Suprapubic skin (tissue), 4 donors: Measurements from ENCODE around the gene CELF5. TPM values are rescaled to one million over a fixed set of nuclear protein-coding genes. Genes with fewer than 3 reads are reported as not detected.
"Not testable (repeated sequence)": the region's sequence is repeated elsewhere in the genome, so short reads cannot be mapped to it uniquely, and the experiment has no call there.

Experiments used
- DNase-seq, 2 donors: peaks; one replicate each; pipeline ENCODE4 v3.0.0-alpha.2; 2019; ENCODE audit warnings: low spot score in 2 of 2
- H3K27ac ChIP-seq: fragments of 200-600 bp; sonication (generic); one replicate; pipeline ENCODE4 v1.5.1; 2019
- H3K27me3 ChIP-seq: fragments of 200-600 bp; sonication (generic); one replicate; pipeline ENCODE4 v1.5.1; 2019
- H3K36me3 ChIP-seq: fragments of 200-600 bp; sonication (generic); one replicate; pipeline ENCODE4 v1.5.1; 2019
- H3K4me1 ChIP-seq: fragments of 200-600 bp; sonication (generic); one replicate; pipeline ENCODE4 v1.5.1; 2019
- H3K4me3 ChIP-seq: fragments of 200-600 bp; sonication (generic); one replicate; pipeline ENCODE4 v1.5.1; 2019; ENCODE audit warnings: mild to moderate bottlenecking
- H3K9me3 ChIP-seq: fragments of 200-600 bp; sonication (generic); one replicate; pipeline ENCODE4 v1.5.1; 2019
- CTCF ChIP-seq, 2 donors: fragments of 200-600 bp in 1 of 2; fragments of 450-650 bp in 1 of 2; sonication (generic) in 1 of 2; IDR thresholded peaks; one replicate each; pipeline ENCODE4 v1.5.1; 2016 to 2019; ENCODE audit warnings: antibody characterized with exemption in 2 of 2, mild to moderate bottlenecking in 1 of 2, moderate library complexity in 1 of 2
- EP300 ChIP-seq: sonication (generic); formaldehyde crosslinking; IDR thresholded peaks from one replicate; pipeline ENCODE4 v1.6.1; 2017; ENCODE audit warnings: antibody characterized with exemption
- POLR2A ChIP-seq, 2 donors: fragments of 450-650 bp; IDR thresholded peaks; one replicate each; pipeline ENCODE4 v1.6.1; 2017; ENCODE audit warnings: antibody characterized with exemption in 2 of 2, mild to moderate bottlenecking in 2 of 2, moderate library complexity in 2 of 2
- POLR2AphosphoS5 ChIP-seq, 3 donors: sonication (generic); formaldehyde crosslinking; IDR thresholded peaks; one replicate each; pipeline ENCODE4 v1.6.1; 2017; ENCODE audit warnings: antibody characterized with exemption in 3 of 3
- WGBS: methylation state at CpG from one replicate; pipeline ENCODE4 v1.1.5; 2018; 5-methylcytosine and 5-hydroxymethylcytosine counted together
- total RNA-seq, 4 donors: library from RNA; depleted of rRNA; stranded (reverse); fragments of >200 nt; gene quantifications; one replicate each; pipeline ENCODE4 v1.1.0, GENCODE V29; 2016

The CELF5 gene
- total RNA-seq, 4 donors from 2014 or later, result 0.17 to 0.87 (median 0.64) TPM; not detected in 1

GRCh38 chr19:3283886-3284657, 59.6 kb downstream of the CELF5 start:
- no peaks in the 10 kb centered on the region for H3K9me3 ChIP-seq
- H3K4me3 ChIP-seq, result no peak overlapping the region
- peaks cover 47% of the 10 kb centered on the region for H3K27me3 ChIP-seq
- peaks cover 17% of the 10 kb centered on the region for H3K4me1 ChIP-seq
- DNase-seq, result no peak
- H3K36me3 ChIP-seq, result no peaks in the 10 kb centered on the region
- TF ChIP-seq CTCF (IDR thresholded peaks at IDR 0.05) (no peak), POLR2AphosphoS5 (IDR thresholded peaks at IDR 0.05) (no peak), EP300 (no peak), POLR2A (IDR thresholded peaks at IDR 0.05) (no peak)
- H3K27ac ChIP-seq, result no peak overlapping the region
- 74% methylated on average over 17 of the region's 17 CpGs for WGBS

GRCh38 chr19:3284759-3285646, 60.5 kb downstream of the CELF5 start:
- TF ChIP-seq CTCF (IDR thresholded peaks at IDR 0.05), result no peak
- TF ChIP-seq POLR2AphosphoS5 (IDR thresholded peaks at IDR 0.05), result no peak
- no peak for TF ChIP-seq POLR2A (IDR thresholded peaks at IDR 0.05)
- TF ChIP-seq EP300, result no peak
- Histone ChIP-seq H3K4me1 (peaks cover 17% of the 10 kb centered on the region), H3K4me3 (peak overlapping the region; percentile 35), H3K27ac (peak overlapping the region; percentile 55), H3K9me3 (no peaks in the 10 kb centered on the region), H3K36me3 (no peaks in the 10 kb centered on the region), H3K27me3 (peaks cover 51% of the 10 kb centered on the region)
- WGBS, result 5% methylated on average over 27 of the region's 38 CpGs
- peak; percentile 85 to 91 for DNase-seq

DNA sequence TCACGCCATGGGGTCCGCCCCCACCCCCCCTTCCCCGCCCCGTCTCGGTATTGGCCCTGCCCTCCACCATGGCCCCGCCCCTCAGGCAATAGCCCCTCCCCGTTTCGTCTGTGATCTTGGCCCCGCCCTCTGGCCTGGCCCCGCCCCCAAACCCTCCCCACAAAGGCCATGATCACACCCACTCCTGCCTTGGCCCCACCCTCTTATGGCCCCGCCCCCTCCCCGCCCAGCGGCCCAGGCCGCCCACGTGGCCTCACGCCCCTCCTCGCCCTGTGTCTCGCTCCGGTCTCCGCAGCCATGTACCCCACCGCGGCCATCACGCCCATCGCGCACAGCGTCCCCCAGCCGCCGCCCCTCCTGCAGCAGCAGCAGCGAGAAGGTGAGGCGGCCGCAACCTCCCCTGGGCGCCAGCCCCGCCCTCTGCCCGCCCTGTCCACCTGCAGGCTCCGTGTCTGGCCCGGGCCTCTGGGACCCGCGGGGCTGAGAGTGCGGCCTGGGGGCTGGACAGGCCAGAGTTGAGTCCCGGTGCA, 61.3 kb downstream of the CELF5 start:
- no peak for DNase-seq
- peaks cover 55% of the 10 kb centered on the region for H3K27me3 ChIP-seq

DNA sequence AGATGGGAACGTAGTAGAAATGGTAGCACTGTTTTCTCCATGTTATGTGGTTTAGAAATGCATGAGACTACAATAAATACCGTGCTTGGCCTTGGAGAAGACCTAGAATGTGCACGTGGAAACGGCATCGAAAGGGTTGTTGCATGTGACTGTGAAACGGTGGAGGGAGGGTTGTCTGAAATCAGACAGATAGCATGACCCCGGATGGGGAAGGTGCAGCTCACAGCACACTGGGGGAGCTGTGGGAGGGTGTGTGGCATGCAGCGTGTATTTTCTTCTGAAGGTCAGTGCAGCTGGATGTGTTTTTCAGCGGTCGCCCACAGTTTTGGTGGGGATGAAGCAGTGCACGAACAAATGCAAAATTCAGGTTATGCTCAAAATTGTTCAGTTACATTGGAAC, 63.4 kb downstream of the CELF5 start:
- TF ChIP-seq CTCF (IDR thresholded peaks at IDR 0.05) (no peak), EP300 (no peak), POLR2AphosphoS5 (IDR thresholded peaks at IDR 0.05) (no peak), POLR2A (IDR thresholded peaks at IDR 0.05) (no peak)
- H3K4me1 ChIP-seq, result peaks cover 17% of the 10 kb centered on the region
- H3K9me3 ChIP-seq, result no peaks in the 10 kb centered on the region
- WGBS, result 53% methylated on average over 11 of the region's 11 CpGs
- peaks cover 63% of the 10 kb centered on the region for H3K27me3 ChIP-seq
- no peak overlapping the region for H3K27ac ChIP-seq
- DNase-seq, result no peak
- H3K36me3 ChIP-seq, result no peaks in the 10 kb centered on the region
- H3K4me3 ChIP-seq, result no peak overlapping the region

More for the DNA sequence above, 61.3 kb downstream of the CELF5 start:
- WGBS, result 4% methylated on average over 18 of the region's 40 CpGs
- peaks cover 17% of the 10 kb centered on the region for H3K4me1 ChIP-seq
- peak overlapping the region; percentile 28 for H3K4me3 ChIP-seq
- no peaks in the 10 kb centered on the region for H3K36me3 ChIP-seq
- no peak overlapping the region for H3K27ac ChIP-seq
- no peaks in the 10 kb centered on the region for H3K9me3 ChIP-seq
- TF ChIP-seq CTCF (IDR thresholded peaks at IDR 0.05) (no peak), POLR2AphosphoS5 (IDR thresholded peaks at IDR 0.05) (no peak), POLR2A (IDR thresholded peaks at IDR 0.05) (no peak), EP300 (no peak)

GRCh38 chr19:3288437-3288836, 64.0 kb downstream of the CELF5 start:
- H3K4me3 ChIP-seq, H3K27ac ChIP-seq, DNase-seq, H3K36me3 ChIP-seq, H3K9me3 ChIP-seq: not testable (repeated sequence)
- H3K4me1 ChIP-seq, result peaks cover 17% of the 10 kb centered on the region
- H3K27me3 ChIP-seq, result peaks cover 66% of the 10 kb centered on the region
- 77% methylated on average over 5 of the region's 5 CpGs for WGBS
